Measurements from ENCODE around the gene NUDCD2.
"Not testable (repeated sequence)": the region's sequence is repeated elsewhere in the genome, so short reads cannot be mapped to it uniquely, and the experiment has no call there.

Gene NUDCD2

GRCh38 chr5:163463063-163463435 is 3.1 kb upstream of the NUDCD2 start:
- DNase-seq, result no peak

- no peak for DNase-seq
Measured at GRCh38 chr5:163460562-163461171, 765 bp upstream of the NUDCD2 start, which contains the start of gene HMMR. Gene HMMR, plus strand, starts transcription at chr5:163460632. Its CDS starts 61 bp downstream, at chr5:163460693.

- DNase-seq, result no peak
Measured at GRCh38 chr5:163459462-163459818, 462 bp downstream of the NUDCD2 start.

- no peak for DNase-seq
Measured at GRCh38 chr5:163458778-163459385, 1.0 kb downstream of the NUDCD2 start.

- no peak for DNase-seq
Measured at GRCh38 chr5:163456840-163457239, 3.1 kb downstream of the NUDCD2 start.

- no peak for DNase-seq
Measured at GRCh38 chr5:163456029-163456589, 3.8 kb downstream of the NUDCD2 start.

GRCh38 chr5:163455406-163455805 is 4.5 kb downstream of the NUDCD2 start:
- not testable (repeated sequence) for DNase-seq

- DNase-seq, result no peak
Measured at GRCh38 chr5:163453705-163454104, 6.2 kb downstream of the NUDCD2 start.

GRCh38 chr5:163451489-163451888 is 8.4 kb downstream of the NUDCD2 start:
- no peak for DNase-seq

- no peak for DNase-seq
Measured at GRCh38 chr5:163448491-163448890, 11.4 kb downstream of the NUDCD2 start.

GRCh38 chr5:163447875-163448274 is 12.0 kb downstream of the NUDCD2 start:
- DNase-seq, result no peak

- no peak for DNase-seq
Measured at GRCh38 chr5:163447191-163447590, 12.7 kb downstream of the NUDCD2 start.

GRCh38 chr5:163445345-163445744 is 14.6 kb downstream of the NUDCD2 start:
- DNase-seq, result no peak

- no peak for DNase-seq
Measured at GRCh38 chr5:163444526-163444925, 15.4 kb downstream of the NUDCD2 start.

- no peak for DNase-seq
Measured at GRCh38 chr5:163440954-163441353, 18.9 kb downstream of the NUDCD2 start.

GRCh38 chr5:163439092-163439425 is 20.8 kb downstream of the NUDCD2 start:
- no peak for DNase-seq

GRCh38 chr5:163437309-163438182 is 22.4 kb downstream of the NUDCD2 start, which contains the start of gene CCNG1:
Gene CCNG1, plus strand, starts transcription at chr5:163437595. Its CDS starts 1,662 bp downstream, at chr5:163439257.
- peak; percentile 97 for DNase-seq

GRCh38 chr5:163437011-163437308 is 22.9 kb downstream of the NUDCD2 start:
- DNase-seq, result no peak

- DNase-seq, result no peak
Measured at GRCh38 chr5:163436515-163436914, 23.4 kb downstream of the NUDCD2 start.

GRCh38 chr5:163434401-163434866 is 25.5 kb downstream of the NUDCD2 start:
- no peak for DNase-seq

- DNase-seq, result no peak
Measured at GRCh38 chr5:163433271-163433670, 26.6 kb downstream of the NUDCD2 start.

- DNase-seq, result no peak
Measured at GRCh38 chr5:163432544-163432943, 27.4 kb downstream of the NUDCD2 start.

GRCh38 chr5:163426128-163426527 is 33.8 kb downstream of the NUDCD2 start:
- DNase-seq, result not testable (repeated sequence)

- no peak for DNase-seq
Measured at GRCh38 chr5:163424836-163425235, 35.1 kb downstream of the NUDCD2 start.
